HG03135 (cell line): ENCODE data around the gene PID1.

Source experiments
- ATAC-seq: cut with Tn5 transposase; IDR thresholded peaks from one replicate; pipeline ENCODE4 v1.9.1; 2021; ENCODE audit warnings: mild to moderate bottlenecking, moderate library complexity; ENCODE audit not compliant: unreplicated experiment

Gene PID1

DNA sequence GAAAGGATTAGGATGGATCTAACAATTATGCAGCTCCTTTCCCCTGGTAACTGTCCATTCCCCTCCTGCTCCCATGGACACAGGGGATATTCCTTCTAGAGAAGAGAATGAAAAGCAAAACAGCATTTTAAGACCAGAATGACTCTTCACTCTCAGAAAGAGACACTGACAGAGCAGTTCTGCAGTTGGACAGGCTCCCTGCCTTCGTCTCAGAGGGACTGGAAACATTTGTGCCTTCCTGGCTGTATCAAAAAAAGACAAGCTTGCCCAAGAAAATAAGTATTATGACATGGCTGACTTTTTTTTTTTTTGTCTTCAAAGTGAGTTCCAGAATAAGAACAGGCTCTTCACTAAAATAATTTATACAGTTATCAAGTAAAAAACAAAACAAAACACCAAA is 9.5 kb downstream of the PID1 start:
- ATAC-seq: no peak

DNA sequence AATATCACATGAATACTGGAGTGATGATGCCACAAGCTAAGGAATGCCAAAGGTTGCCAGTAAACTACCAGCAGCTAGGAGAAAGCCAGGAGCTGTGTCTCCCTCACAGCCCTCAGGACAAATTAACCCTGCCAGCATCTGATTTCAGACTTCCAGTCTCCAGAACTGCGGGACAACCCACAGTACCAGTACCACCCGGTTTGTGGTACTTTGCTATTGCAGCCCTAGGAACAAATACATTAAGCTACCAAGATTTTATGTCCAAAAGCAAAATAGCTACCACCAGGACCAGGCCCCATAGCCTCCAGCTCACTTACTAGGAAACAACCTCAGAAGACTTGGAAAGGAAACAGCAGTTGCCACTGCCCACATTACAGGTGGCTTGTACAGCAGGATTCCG is 10.0 kb downstream of the PID1 start:
- no peak for ATAC-seq

DNA sequence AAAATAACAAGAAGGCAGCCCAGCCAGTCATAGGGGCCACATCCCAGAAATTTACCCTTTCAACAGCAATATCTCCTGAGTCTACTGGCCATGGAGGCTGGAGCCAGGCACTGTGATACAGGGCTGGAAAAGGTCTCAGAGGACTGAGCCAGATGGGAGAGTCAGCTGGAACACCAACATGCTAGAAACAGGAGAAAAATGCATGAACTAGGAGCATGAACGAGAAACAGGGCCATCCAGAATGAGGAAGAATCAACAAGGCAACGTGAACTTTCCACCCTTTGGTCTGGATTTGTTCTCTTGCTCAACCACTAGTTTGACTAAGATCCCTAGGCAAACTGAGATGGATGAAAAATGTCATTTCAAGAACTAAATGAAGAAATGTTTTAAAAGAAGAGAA is 13.1 kb downstream of the PID1 start:
- ATAC-seq: no peak

DNA sequence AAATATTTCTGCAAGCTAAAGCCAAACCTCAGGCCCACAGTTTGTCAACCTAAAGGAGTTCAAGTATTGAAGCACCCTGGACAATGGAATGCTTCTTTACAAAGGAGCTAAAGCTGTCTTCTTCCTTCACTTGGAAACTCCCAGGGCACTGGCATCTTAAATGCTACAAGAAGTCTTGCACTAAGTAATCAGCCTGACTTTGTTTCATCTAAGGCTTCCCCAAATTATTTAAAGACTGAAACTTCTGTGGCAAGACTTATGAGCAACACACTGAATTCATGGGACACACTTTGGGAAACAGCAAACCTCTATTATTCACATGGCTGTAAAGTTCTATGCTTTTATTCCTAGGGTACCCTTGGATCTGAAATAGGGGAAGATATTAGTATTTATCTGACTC is 14.7 kb downstream of the PID1 start:
- ATAC-seq: no peak

DNA sequence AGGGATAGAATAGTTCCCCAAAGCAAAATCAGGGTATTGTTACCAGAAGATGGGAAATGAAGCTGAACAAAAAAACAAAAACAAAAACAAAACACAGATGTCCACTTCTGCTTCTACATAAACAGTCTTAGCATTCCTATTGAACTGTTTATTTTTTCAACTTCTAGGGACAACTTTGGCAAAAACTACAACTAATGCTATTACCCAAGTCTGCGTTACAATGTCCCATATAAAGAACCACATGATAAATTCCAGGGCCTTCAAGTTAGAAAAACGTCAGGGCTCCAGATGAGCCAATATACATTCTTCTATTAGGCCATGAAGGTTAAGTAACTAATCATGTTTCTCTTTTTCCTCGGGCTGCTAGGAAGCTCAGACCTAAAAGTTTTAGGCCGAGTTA is 16.9 kb downstream of the PID1 start:
- no peak for ATAC-seq

DNA sequence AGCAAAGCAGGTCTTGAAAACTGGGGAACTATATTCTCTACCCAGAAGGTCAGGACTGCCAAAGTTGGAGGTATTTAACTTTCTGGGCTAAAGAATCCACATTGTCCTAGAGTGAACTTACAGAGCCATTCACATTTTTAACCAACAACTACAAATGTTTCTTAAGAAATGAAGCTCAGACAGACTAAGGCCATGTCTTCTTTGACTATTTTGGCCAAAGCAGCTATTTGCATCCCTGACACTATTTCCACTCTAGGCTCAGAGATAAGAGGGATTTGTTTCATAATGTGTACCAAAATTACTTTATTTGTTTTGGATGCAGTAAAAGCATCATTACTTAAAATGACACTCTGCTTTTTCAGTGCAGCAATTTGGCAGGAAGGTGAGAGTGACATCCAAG is 18.1 kb downstream of the PID1 start:
- no peak for ATAC-seq

DNA sequence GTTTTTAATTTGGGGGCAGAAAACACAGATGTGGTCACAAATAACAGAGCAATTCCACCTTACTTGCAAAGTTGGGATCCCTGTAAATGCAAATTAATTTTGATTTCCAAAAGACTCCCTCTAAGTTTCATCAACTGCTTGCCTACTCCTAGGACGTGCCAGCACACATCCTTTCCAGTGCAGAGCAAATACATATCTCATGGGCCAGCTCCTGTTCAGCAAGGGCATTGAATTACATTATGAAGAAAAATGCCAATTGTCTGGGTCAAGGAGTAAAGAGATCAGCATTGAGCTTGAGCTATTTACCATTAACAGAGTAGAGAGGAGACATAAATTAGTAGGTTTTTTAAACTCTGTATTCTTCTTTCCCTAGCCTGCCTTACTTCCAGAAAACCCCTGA is 18.8 kb downstream of the PID1 start:
- ATAC-seq: no peak

DNA sequence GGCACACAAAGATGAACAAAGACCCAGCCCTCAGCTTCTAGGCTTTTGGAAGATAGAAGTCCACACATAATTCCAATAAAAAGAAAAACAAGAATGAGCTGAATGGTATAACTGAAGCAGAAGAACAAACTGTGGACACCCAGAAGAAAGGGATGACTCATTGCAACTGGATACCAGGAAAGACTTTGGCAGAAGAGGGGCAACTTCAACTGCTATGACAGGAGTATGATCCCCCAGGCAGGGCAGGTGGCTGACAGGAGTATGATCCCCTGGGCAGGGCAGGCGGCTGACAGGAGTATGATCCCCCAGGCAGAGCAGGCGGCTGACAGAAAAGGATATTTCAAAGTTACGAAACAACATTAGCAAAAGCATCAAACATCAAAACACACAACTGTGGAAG is 21.6 kb downstream of the PID1 start:
- ATAC-seq: no peak

DNA sequence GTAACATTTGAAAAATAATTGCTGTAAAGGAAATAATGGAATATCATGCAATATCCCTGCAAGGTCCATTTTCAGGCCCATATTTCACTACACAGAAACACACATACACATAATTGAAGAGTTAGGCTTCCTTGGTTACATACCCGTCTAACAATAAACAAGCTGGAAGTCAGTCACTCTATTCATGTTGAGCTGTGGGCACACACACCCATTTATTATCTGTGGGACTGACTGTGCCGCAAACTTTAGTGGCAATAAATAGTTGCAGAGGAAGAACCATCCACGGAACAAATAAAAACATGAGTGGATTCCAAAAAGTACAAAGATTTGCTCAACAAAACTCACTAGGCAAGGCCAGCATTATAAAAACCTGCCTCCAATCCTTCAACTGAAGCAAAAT is 24.8 kb downstream of the PID1 start:
- no peak for ATAC-seq

DNA sequence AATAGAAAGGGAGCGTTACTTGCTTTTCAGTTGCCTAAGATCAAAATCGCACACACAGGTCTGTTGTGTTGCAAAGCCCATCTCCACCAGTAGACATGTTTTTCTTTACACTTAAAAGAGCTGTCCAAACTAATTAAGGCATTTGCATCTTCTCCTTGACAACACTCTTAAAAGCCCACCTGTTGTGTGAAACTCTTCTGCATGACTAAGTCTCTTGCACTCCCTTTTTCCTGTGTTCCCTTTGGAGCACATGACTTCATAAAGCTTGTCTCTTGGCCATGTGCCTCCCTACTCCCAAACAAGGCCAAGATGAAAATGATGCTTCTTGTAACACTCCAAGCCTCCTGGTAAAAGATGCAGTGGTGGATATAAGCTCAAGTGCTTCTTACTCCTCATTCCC is 26.1 kb downstream of the PID1 start:
- ATAC-seq: no peak

DNA sequence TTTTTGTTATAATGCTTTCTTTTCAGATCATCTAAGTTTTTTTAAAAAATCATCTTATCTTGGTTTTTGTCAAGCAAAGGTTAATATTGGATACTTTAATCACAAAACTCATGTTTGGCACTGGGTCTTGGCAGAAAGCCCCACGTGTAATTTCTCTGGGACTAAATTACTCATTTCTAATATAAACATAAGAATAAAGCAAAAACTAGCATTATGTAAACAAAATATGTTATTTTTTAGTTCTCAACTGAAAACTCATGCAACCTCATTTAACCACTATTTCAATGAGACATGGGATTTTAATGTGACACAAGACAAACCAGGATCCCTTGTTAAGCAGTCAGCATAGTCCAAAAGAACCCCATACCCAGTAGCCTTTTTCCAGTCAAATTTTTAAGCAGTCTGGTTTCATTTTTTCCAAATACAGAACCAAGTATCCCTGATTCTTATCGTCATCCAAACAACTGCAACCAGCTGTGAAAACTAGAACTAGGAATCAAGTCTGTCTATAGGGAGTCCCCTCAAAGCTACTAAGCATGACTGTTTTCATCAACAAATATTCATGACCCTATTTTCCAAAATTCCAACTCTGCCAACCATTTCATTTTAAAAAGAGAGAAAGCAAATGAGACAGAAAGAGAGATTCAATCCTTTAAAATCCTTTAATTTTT is 27.1 kb downstream of the PID1 start:
- no peak for ATAC-seq

DNA sequence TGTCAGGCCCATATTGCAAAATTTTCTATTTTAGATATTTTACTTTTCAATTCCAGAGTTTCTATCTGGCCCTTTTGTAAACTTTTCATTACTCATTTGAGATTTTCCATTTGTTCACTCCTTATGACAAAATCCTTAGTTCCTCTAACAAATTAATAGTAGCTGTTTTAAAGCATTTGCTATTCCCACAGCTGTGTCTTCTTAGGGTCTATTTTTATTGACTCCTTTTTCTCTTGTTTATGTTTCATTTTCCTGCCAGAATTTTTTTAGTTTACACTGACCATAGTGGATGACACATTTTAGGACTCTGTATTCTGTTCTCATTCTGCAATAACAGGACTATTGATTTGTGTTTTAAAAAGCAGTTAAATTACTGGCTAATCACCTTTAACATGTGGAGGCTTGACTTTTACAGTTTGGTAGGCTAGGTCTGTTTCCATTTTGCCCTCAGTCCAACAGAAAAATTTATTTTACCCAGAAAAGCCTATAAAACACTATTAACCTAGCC is 30.0 kb downstream of the PID1 start:
- ATAC-seq: no peak

DNA sequence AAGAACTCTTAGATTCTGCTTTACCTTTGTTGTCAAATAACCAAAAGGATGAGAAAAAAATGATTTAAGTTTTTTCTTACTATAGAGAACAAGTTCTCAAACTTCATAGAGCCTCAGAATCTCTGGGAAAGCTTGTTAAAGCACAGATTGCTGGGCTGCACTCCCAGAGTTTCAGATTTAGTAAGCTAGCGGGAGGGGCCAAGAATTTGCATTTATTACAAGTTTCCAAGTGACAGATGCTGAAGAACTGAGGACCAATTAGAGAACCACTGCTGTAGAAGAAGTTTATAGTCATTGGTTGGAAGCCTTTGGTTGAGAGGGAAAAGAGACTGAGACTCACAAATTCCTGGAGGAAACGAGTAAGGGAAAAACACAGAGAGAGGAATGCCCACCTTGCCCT is 32.1 kb downstream of the PID1 start:
- ATAC-seq: no peak

DNA sequence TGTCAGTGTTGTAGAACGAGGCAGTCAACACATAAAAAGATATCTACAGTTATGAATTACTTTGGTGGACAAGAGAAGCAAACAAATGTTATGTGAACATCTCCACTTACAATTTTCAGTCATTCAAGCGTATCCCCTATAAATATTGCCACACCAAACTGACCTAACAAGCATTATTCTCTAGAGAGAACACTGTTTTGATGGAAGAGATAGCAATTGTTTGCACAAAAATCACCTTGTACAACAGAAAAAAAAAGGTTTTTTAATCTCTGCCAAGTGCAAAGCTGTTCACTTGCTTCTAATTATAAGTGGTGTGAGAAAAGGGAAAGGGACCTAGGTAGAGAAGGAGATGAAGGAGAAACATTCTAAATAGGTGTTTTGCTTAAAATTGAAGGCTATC is 33.8 kb downstream of the PID1 start:
- ATAC-seq: no peak

DNA sequence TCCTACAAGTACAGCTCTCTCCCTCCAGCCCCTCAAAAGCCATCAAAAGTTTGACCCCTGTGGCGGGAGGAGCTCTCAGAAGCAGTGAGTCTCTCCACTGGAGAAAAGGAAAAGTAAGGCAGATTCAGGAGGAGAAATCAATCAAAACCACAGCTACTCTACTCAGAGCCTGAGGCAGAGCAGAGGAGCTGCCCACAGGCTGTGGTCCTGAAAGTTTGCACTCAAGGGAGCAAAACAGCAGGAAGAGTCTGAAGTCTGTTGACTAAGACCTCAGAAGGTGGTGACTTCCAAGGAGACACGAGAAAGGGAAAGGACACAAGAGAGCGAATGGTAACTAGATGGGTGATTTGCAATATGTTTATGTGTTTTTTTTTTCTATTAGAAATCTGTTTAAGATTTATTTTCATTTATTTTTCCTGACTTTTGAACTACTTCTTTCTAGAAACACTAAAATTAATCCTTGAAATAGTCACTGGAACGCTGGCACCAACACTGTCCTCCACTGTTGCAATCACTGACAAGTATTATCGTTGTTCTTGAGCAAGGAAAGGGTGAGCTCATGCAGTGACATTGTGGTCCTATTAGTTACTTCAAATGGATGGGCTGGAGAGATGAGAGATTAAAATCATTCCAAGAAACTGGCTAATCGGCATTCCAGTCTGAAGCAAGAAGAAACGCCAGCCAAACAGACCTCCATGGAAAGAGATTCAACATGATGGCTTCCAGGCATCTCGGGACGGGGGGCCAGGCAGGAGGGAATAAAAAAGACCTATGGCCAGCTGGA is 35.8 kb downstream of the PID1 start:
- no peak for ATAC-seq

DNA sequence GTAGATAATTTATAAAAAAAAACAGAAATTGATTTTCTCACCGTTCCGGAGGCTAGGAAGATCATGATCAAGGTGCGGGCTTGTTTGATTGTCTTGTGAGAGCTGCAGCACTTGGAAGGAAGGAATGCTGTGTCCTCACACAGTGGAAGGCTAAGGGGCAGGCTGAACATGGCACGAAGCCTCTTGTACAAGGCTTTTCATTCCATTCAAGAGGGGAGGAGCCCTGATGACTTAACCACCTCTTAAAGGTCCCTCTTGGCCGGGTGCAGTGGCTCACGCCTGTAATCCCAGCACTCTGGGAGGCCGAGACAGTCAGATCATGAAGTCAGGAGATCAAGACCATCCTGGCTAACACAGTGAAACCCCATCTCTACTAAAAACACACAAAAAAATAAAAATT is 39.2 kb downstream of the PID1 start:
- no peak for ATAC-seq

DNA sequence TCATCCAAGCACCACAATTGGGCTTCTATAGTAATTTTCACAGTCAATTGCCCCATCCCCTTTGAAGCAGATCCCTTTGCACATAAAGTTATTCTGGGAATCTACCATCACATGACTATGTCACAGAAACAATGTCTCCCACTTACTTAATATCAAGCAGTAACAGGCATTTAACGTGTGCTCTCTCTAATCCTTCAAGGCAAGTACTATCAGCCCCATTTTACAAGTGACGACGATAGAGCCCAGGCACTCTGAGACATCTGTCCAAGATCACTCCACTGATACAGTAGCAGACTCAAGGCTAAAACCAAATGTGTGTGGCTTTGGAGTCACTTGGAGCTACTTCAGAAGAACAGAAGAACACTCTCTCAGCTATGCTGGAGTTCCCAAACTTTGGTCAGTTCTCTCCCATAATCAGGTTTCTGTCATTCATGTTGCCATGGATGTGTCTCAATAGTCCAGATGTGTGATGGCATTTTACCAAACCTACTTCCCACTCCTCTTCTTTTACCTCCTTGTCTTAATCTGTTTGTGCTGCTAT is 39.7 kb downstream of the PID1 start:
- no peak for ATAC-seq

DNA sequence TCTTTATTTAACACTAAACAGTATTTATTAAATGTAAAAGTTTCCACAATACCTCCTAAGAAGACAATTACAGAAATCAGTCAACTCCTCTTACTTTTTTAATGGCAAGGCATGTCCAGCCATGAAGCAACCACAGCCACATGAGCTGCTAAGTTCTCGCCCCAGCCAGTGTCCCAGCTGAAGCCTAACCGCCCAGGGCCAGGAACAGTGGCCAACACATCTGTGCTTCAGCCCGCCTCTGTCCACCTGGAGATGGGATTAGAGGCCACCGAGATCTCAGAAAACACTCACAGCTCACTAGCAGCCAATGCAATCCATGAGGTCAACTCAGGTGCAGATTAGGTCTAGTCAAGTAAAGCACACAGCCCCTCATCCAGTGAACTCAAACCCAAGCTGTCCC is 40.2 kb downstream of the PID1 start:
- no peak for ATAC-seq

DNA sequence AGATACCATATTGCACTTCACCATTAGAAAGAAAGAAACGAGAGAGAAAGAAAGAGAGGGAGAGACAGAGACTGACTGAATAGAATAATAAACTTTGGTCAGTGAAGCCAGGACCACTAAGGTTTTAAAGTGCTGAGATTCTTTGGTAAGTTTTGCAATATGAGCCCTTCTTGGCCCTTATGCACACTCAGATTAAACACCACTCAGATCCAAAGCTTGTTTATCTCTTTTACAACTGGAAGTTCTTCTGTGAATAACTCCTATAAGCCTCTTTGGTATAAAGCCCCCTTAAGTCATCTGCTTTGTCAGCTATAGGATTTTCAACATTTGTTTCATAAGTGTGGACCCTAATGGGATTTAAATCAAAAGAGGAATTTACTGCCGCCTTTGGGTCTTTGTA is 40.8 kb downstream of the PID1 start:
- ATAC-seq: no peak

DNA sequence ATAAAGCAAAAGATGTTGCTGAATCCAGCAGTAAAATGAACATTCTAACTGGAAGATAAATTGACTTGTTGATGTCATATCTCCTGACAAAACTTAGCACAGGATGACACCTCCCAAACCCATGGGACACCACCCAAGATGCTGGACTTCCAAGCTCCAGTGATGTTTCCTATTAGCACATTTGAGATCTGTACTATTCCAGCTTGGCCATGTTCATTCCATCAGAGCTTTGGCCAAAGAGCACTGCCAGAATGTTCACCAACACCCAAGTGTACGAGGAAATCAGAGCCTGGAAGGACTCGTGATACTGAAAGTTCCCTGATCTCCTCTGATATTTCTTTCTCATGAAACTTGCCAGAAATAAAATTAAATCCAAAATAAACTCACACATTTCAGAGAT is 44.7 kb downstream of the PID1 start:
- no peak for ATAC-seq

DNA sequence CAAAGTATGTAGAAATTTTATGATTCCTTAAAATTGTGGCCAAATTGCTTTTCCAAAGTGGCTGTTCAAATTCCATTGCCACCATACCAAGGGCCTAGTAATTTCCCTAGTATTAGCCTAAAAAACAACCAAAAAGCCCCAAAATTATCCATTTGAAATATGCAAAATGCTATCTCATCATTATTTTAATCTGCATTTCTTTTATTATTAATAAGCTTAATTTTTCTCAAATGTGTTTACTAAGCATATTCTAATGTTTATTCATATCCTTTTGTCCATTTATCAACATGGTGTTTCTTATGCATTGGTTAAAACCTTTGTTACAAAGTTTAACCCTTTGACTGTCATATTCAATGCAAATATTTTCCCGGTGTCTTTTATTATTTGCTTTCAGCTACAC is 48.0 kb downstream of the PID1 start:
- no peak for ATAC-seq

DNA sequence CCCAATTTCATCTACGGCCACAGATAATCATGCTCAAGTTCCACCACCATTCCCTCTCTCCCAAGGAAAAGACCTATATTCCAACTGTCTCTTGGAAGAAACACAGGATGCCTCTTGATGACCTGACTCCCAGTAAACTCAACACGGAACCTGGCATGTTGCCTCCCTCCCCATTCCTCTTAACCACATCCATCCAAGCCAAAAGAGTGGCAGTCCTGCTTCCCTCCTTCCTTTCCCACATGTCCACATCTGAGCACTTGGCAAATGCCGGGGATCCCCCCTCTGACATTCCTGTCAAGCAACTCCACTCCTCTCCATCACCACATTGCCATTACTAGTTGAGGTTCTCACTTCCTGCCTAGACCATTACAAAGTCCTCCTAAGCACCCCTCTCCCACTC is 49.4 kb downstream of the PID1 start:
- no peak for ATAC-seq
